Activated CD8-positive, alpha-beta T cell treated with anti-CD3 and anti-CD28 coated beads, Interleukin-2, amount 10 ng/mL, durations not matched to agents 7 days and 5 days (primary cell): ENCODE data around the gene BUD13. TPM values are rescaled to one million over a fixed set of nuclear protein-coding genes. Genes with fewer than 3 reads are reported as not detected.

Experiments used
- ATAC-seq: fragments of 150-1000 bp; cut with Tn5 transposase; one replicate; pipeline ENCODE4 v1.10.0; 2021; ENCODE audit warnings: moderate library complexity
- CTCF ChIA-PET: fragments of 350-600 bp; sonication (Branson Sonifier 250); formaldehyde crosslinking; loops from one replicate; lab custom pipeline; 2021; ENCODE audit warnings: antibody characterized with exemption; lab: Charles Lee
- POLR2A ChIA-PET: fragments of 350-600 bp; sonication (Branson Sonifier 250); formaldehyde crosslinking; loops from one replicate; lab custom pipeline; 2021; ENCODE audit warnings: antibody characterized with exemption; lab: Charles Lee
- DNase-seq: peaks from one replicate; pipeline ENCODE4 v3.0.0-alpha.2; 2020
- H3K27ac Mint-ChIP-seq: one replicate; pipeline ENCODE4 v1.8.0; 2021; ENCODE audit warnings: mild to moderate bottlenecking, mixed read lengths
- H3K27me3 Mint-ChIP-seq: one replicate; pipeline ENCODE4 v1.8.0; 2021; ENCODE audit warnings: low read depth, mixed read lengths
- H3K36me3 Mint-ChIP-seq: one replicate; pipeline ENCODE4 v1.8.0; 2021; ENCODE audit warnings: low read depth, mixed read lengths
- H3K4me1 Mint-ChIP-seq: one replicate; pipeline ENCODE4 v1.8.0; 2021; ENCODE audit warnings: low read depth, mixed read lengths
- H3K4me3 Mint-ChIP-seq: one replicate; pipeline ENCODE4 v1.8.0; 2021; ENCODE audit warnings: mild to moderate bottlenecking, mixed read lengths
- H3K9me3 Mint-ChIP-seq: one replicate; pipeline ENCODE4 v1.8.0; 2022; ENCODE audit warnings: mixed read lengths; ENCODE audit not compliant: insufficient read depth
- total RNA-seq, 2 experiments: library from RNA; stranded (reverse); gene quantifications; one replicate each; pipeline ENCODE4 v1.2.3, GENCODE V29; 2021

The BUD13 gene
- total RNA-seq, 2 experiments from 2014 or later = 36.3 to 39.5 TPM

GRCh38 chr11:116791813-116792143 lies 19.0 kb upstream of the BUD13 start, which contains the start of gene APOA5:
Gene APOA5 (minus strand): TSS chr11:116791879. CDS start chr11:116791860, 19 bp downstream.
- Mint-ChIP-seq H3K4me3 (no peak within 1 kb of the TSS), H3K27ac (no peak within 1 kb of the TSS), H3K9me3 (no peaks in the 10 kb centered on the region), H3K4me1 (peaks cover 25% of the 10 kb centered on the region), H3K27me3 (peaks cover 9% of the 10 kb centered on the region), H3K36me3 (peaks cover 7% of the 10 kb centered on the region)
- ATAC-seq (no peak), DNase-seq (no peak)
- ChIA-PET POLR2A (interaction anchor here (0.6 to 1.7 kb wide), 4 partner anchors 44 to 438 kb away, joined by 3 to 5 read pairs (median 3); partner anchors contain the start of gene PAFAH1B2), CTCF (interaction anchor here (0.6 to 11.1 kb wide), 63 partner anchors 8 to 437 kb away, joined by 3 to 211 read pairs (median 5); partner anchors contain the start of genes APOA1, APOA4, BUD13 and PAFAH1B2)

GRCh38 chr11:116791002-116791812 lies 18.4 kb upstream of the BUD13 start:
- Mint-ChIP-seq H3K4me1 (peaks cover 30% of the 10 kb centered on the region), H3K4me3 (no peak overlapping the region), H3K27ac (no peak overlapping the region), H3K27me3 (peaks cover 6% of the 10 kb centered on the region), H3K36me3 (peaks cover 12% of the 10 kb centered on the region), H3K9me3 (no peaks in the 10 kb centered on the region)
- ATAC-seq (peak; percentile 51), DNase-seq (peak; percentile 82)
- POLR2A ChIA-PET = interaction anchor here (0.6 to 1.7 kb wide), 5 partner anchors 44 to 439 kb away, joined by 3 to 5 read pairs (median 3); partner anchors contain the start of gene PAFAH1B2
- CTCF ChIA-PET = interaction anchor here (0.6 to 11.1 kb wide), 66 partner anchors 8 to 438 kb away, joined by 3 to 211 read pairs (median 4); partner anchors contain the start of genes APOA1, APOA4, BUD13 and PAFAH1B2

- no peak for DNase-seq
- H3K36me3 Mint-ChIP-seq = peaks cover 20% of the 10 kb centered on the region
- ChIA-PET POLR2A (interaction anchor here (0.6 to 1.7 kb wide), 5 partner anchors 45 to 440 kb away, joined by 3 to 5 read pairs (median 3); partner anchors contain the start of gene PAFAH1B2), CTCF (interaction anchor here (0.7 to 11.1 kb wide), 51 partner anchors 8 to 437 kb away, joined by 3 to 211 read pairs (median 5); partner anchors contain the start of genes APOA1, APOA4, BUD13 and PAFAH1B2)
- ATAC-seq = no peak
- H3K9me3 Mint-ChIP-seq = no peaks in the 10 kb centered on the region
- peaks cover 6% of the 10 kb centered on the region for H3K27me3 Mint-ChIP-seq
- peaks cover 36% of the 10 kb centered on the region for H3K4me1 Mint-ChIP-seq
- no peak overlapping the region for H3K4me3 Mint-ChIP-seq
- no peak overlapping the region for H3K27ac Mint-ChIP-seq
Measured at GRCh38 chr11:116790167-116791001, 17.6 kb upstream of the BUD13 start.

- peaks cover 43% of the 10 kb centered on the region for H3K4me1 Mint-ChIP-seq
- ATAC-seq = no peak
- H3K27me3 Mint-ChIP-seq = peaks cover 6% of the 10 kb centered on the region
- ChIA-PET POLR2A (interaction anchor here (0.8 to 3.9 kb wide), 3 partner anchors 15 to 65 kb away, joined by 3 to 44 read pairs (median 4); partner anchors contain the start of gene BUD13), CTCF (interaction anchor here (1.6 to 11.1 kb wide), 4 partner anchors 46 to 390 kb away, joined by 4 to 211 read pairs (median 50); partner anchors contain the start of genes APOA1 and SIDT2)
- H3K9me3 Mint-ChIP-seq = no peaks in the 10 kb centered on the region
- H3K36me3 Mint-ChIP-seq = peaks cover 34% of the 10 kb centered on the region
- peak overlapping the region; percentile 94 for H3K4me3 Mint-ChIP-seq
- DNase-seq = no peak
- H3K27ac Mint-ChIP-seq = no peak overlapping the region
Measured at GRCh38 chr11:116788975-116789374, 16.2 kb upstream of the BUD13 start.

GRCh38 chr11:116788534-116788933 lies 15.7 kb upstream of the BUD13 start:
- ChIA-PET CTCF (interaction anchor here (1.1 to 11.1 kb wide), 6 partner anchors 14 to 390 kb away, joined by 3 to 211 read pairs (median 6); partner anchors contain the start of genes APOA1 and SIDT2), POLR2A (interaction anchor here (0.8 to 3.9 kb wide), 6 partner anchors 15 to 436 kb away, joined by 3 to 44 read pairs (median 8); partner anchors contain the start of genes BUD13 and PAFAH1B2)
- Mint-ChIP-seq H3K27ac (peak overlapping the region; percentile 92), H3K4me3 (peak overlapping the region; percentile 94), H3K27me3 (peaks cover 6% of the 10 kb centered on the region), H3K4me1 (peaks cover 43% of the 10 kb centered on the region), H3K36me3 (peaks cover 35% of the 10 kb centered on the region), H3K9me3 (no peaks in the 10 kb centered on the region)
- DNase-seq = no peak
- ATAC-seq = no peak

GRCh38 chr11:116787786-116788486 lies 15.1 kb upstream of the BUD13 start, which contains the start of gene ZPR1:
Gene ZPR1 (minus strand): TSS chr11:116788023. CDS start chr11:116787990, 33 bp downstream.
- peaks cover 49% of the 10 kb centered on the region for H3K4me1 Mint-ChIP-seq
- peaks cover 6% of the 10 kb centered on the region for H3K27me3 Mint-ChIP-seq
- H3K27ac Mint-ChIP-seq = peak within 1 kb of the TSS; percentile 92
- ChIA-PET CTCF (interaction anchor here (0.9 to 11.1 kb wide), 8 partner anchors 13 to 391 kb away, joined by 3 to 211 read pairs (median 4); partner anchors contain the start of genes APOA1 and SIDT2), POLR2A (interaction anchor here (1.1 to 3.9 kb wide), 6 partner anchors 10 to 437 kb away, joined by 4 to 44 read pairs (median 8); partner anchors contain the start of genes BUD13 and PAFAH1B2)
- peak; percentile 89 for DNase-seq
- H3K9me3 Mint-ChIP-seq = no peaks in the 10 kb centered on the region
- H3K4me3 Mint-ChIP-seq = peak within 1 kb of the TSS; percentile 94
- peak; percentile 84 for ATAC-seq
- H3K36me3 Mint-ChIP-seq = peaks cover 41% of the 10 kb centered on the region

GRCh38 chr11:116787436-116787785 lies 14.6 kb upstream of the BUD13 start:
- CTCF ChIA-PET = interaction anchor here (0.9 to 11.1 kb wide), 8 partner anchors 12 to 319 kb away, joined by 3 to 211 read pairs (median 6); partner anchors contain the start of gene APOA1
- H3K36me3 Mint-ChIP-seq = peaks cover 47% of the 10 kb centered on the region
- peak overlapping the region; percentile 94 for H3K4me3 Mint-ChIP-seq
- peak overlapping the region; percentile 92 for H3K27ac Mint-ChIP-seq
- no peaks in the 10 kb centered on the region for H3K9me3 Mint-ChIP-seq
- peak; percentile 11 for ATAC-seq
- peaks cover 6% of the 10 kb centered on the region for H3K27me3 Mint-ChIP-seq
- POLR2A ChIA-PET = interaction anchor here (0.6 to 3.9 kb wide), 9 partner anchors 9 to 437 kb away, joined by 3 to 44 read pairs (median 4); partner anchors contain the start of genes BUD13 and PAFAH1B2
- DNase-seq = no peak
- H3K4me1 Mint-ChIP-seq = peaks cover 53% of the 10 kb centered on the region

GRCh38 chr11:116786966-116787365 lies 14.2 kb upstream of the BUD13 start:
- Mint-ChIP-seq H3K27me3 (peaks cover 6% of the 10 kb centered on the region), H3K27ac (peak overlapping the region; percentile 92), H3K36me3 (peaks cover 51% of the 10 kb centered on the region), H3K4me3 (peak overlapping the region; percentile 94), H3K4me1 (peaks cover 58% of the 10 kb centered on the region), H3K9me3 (no peaks in the 10 kb centered on the region)
- ChIA-PET POLR2A (interaction anchor here (0.6 to 3.9 kb wide), 8 partner anchors 9 to 357 kb away, joined by 3 to 44 read pairs (median 4); partner anchors contain the start of genes BUD13 and PAFAH1B2), CTCF (interaction anchor here (1.1 to 11.1 kb wide), 5 partner anchors 12 to 319 kb away, joined by 3 to 211 read pairs (median 10); partner anchors contain the start of gene APOA1)
- ATAC-seq (no peak), DNase-seq (no peak)

GRCh38 chr11:116786326-116786725 lies 13.5 kb upstream of the BUD13 start:
- Mint-ChIP-seq H3K4me1 (peaks cover 59% of the 10 kb centered on the region), H3K9me3 (no peaks in the 10 kb centered on the region), H3K36me3 (peaks cover 56% of the 10 kb centered on the region), H3K27me3 (peaks cover 6% of the 10 kb centered on the region), H3K4me3 (peak overlapping the region; percentile 94), H3K27ac (peak overlapping the region; percentile 20)
- ChIA-PET POLR2A (interaction anchor here (1.1 to 3.9 kb wide), 4 partner anchors 8 to 67 kb away, joined by 3 to 44 read pairs (median 9); partner anchors contain the start of gene BUD13), CTCF (interaction anchor here (0.8 to 11.1 kb wide), 5 partner anchors 11 to 320 kb away, joined by 3 to 211 read pairs (median 10); partner anchors contain the start of gene APOA1)
- ATAC-seq (no peak), DNase-seq (no peak)

- no peak for ATAC-seq
Measured at GRCh38 chr11:116782728-116783127, 9.9 kb upstream of the BUD13 start.

More at GRCh38 chr11:116782728-116783127, 9.9 kb upstream of the BUD13 start:
- POLR2A ChIA-PET = no interaction called here
- Mint-ChIP-seq H3K4me1 (peaks cover 49% of the 10 kb centered on the region), H3K27ac (no peak overlapping the region), H3K4me3 (no peak overlapping the region), H3K36me3 (peaks cover 87% of the 10 kb centered on the region), H3K9me3 (no peaks in the 10 kb centered on the region), H3K27me3 (no peaks in the 10 kb centered on the region)
- DNase-seq = no peak
- CTCF ChIA-PET = interaction anchor here (0.9 to 2.2 kb wide), 5 partner anchors 8 to 444 kb away, joined by 3 to 10 read pairs (median 5); partner anchors contain the start of gene APOA5
